GM23248 (cell line): ENCODE data around the gene MRPS34. TPM values are rescaled to one million over a fixed set of nuclear protein-coding genes. Genes with fewer than 3 reads are reported as not detected.
"Not testable (repeated sequence)": the region's sequence is repeated elsewhere in the genome, so short reads cannot be mapped to it uniquely, and the experiment has no call there.

Experiments
- DNase-seq: peaks from one replicate; pipeline ENCODE4 v3.0.0-alpha.2; 2015
- H2AFZ ChIP-seq: fragments of 200-600 bp; sonication (generic); 2 replicates; pipeline ENCODE4 v1.6.1; 2016; ENCODE audit warnings: antibody characterized with exemption
- H3F3A ChIP-seq: fragments of 200-600 bp; sonication (generic); 2 replicates; pipeline ENCODE4 v1.6.1; 2016; ENCODE audit warnings: mild to moderate bottlenecking, antibody characterized with exemption, mixed run types; ENCODE audit not compliant: insufficient read depth
- H3K27ac ChIP-seq: fragments of 200-600 bp; sonication (generic); 2 replicates; pipeline ENCODE4 v1.5.1; 2016; ENCODE audit warnings: mild to moderate bottlenecking
- H3K27me3 ChIP-seq: fragments of 200-600 bp; sonication (generic); replicated peaks from 2 replicates; pipeline ENCODE4 v1.6.1; 2016; ENCODE audit warnings: mild to moderate bottlenecking; ENCODE audit not compliant: insufficient read depth
- H3K36me3 ChIP-seq: fragments of 200-600 bp; sonication (generic); 2 replicates; pipeline ENCODE4 v1.6.1; 2016; ENCODE audit warnings: low read depth, mild to moderate bottlenecking
- H3K4me1 ChIP-seq: fragments of 200-600 bp; sonication (generic); 2 replicates; pipeline ENCODE4 v1.6.1; 2016; ENCODE audit warnings: mild to moderate bottlenecking; ENCODE audit not compliant: insufficient read depth
- H3K4me2 ChIP-seq: fragments of 200-600 bp; sonication (generic); one replicate; pipeline ENCODE4 v1.6.1; 2016; ENCODE audit warnings: mild to moderate bottlenecking; ENCODE audit not compliant: unreplicated experiment
- H3K4me3 ChIP-seq: fragments of 200-600 bp; sonication (generic); 2 replicates; pipeline ENCODE4 v1.5.1; 2016; ENCODE audit warnings: mild to moderate bottlenecking
- H3K79me2 ChIP-seq: fragments of 200-600 bp; sonication (generic); 2 replicates; pipeline ENCODE4 v1.6.1; 2016; ENCODE audit warnings: mild to moderate bottlenecking; ENCODE audit not compliant: insufficient read depth
- H3K9ac ChIP-seq: fragments of 200-600 bp; sonication (generic); 2 replicates; pipeline ENCODE4 v1.6.1; 2016; ENCODE audit warnings: mild to moderate bottlenecking
- H3K9me2 ChIP-seq: fragments of 200-600 bp; sonication (generic); 2 replicates; pipeline ENCODE4 v1.6.1; 2016; ENCODE audit warnings: mixed run types, mild to moderate bottlenecking, moderate library complexity; ENCODE audit not compliant: insufficient read depth
- H3K9me3 ChIP-seq: fragments of 200-600 bp; sonication (generic); one replicate; pipeline ENCODE4 v1.6.1; 2017; ENCODE audit warnings: low read depth
- H4K20me1 ChIP-seq: fragments of 200-600 bp; sonication (generic); 2 replicates; pipeline ENCODE4 v1.6.0; 2016; ENCODE audit not compliant: insufficient read depth
- EZH2 ChIP-seq: fragments of 200-600 bp; sonication (generic); IDR thresholded peaks from 2 replicates; pipeline ENCODE4 v1.6.1; 2018; ENCODE audit warnings: antibody characterized with exemption, mild to moderate bottlenecking; ENCODE audit not compliant: insufficient read depth, poor library complexity, severe bottlenecking
- EZH2phosphoT487 ChIP-seq: fragments of 200-600 bp; sonication (generic); IDR thresholded peaks from 2 replicates; pipeline ENCODE4 v1.6.1; 2018; ENCODE audit warnings: antibody characterized with exemption, moderate library complexity, mild to moderate bottlenecking, low read depth; ENCODE audit not compliant: insufficient read depth
- WGBS, 2 experiments: methylation state at CpG; one replicate each; pipeline ENCODE4 v1.1.6; 2015 to 2017; ENCODE audit warnings: low lambda C conversion rate in 2 of 2, low coverage in 1 of 2; ENCODE audit errors: missing lambda C conversion rate in 2 of 2; 5-methylcytosine and 5-hydroxymethylcytosine counted together
- in situ Hi-C: fragments of 300-500 bp; cut with MboI; formaldehyde crosslinking; loops from 2 replicates; pipeline ENCODE4 v1.15.0; 2020
- polyA plus RNA-seq: library from polyadenylated mRNA; unstranded; fragments of >200 nt; fragmentation: Nextera tagmentation; extraction: Ambion mirVana; gene quantifications from 2 replicates; pipeline ENCODE4 v1.2.1, GENCODE V29; 2016
- total RNA-seq: library from RNA; depleted of rRNA; stranded (reverse); fragments of >200 nt; shearing (Covaris generic); gene quantifications from 2 replicates; pipeline ENCODE4 v1.2.3, GENCODE V29; 2014

Gene MRPS34
- total and polyA plus RNA-seq, 2 experiments from 2014 or later, result 96.5 to 119 TPM

- no peak overlapping the region for H3K9ac ChIP-seq
- no peaks in the 10 kb centered on the region for H3K79me2 ChIP-seq
- H4K20me1 ChIP-seq, result no peaks in the 10 kb centered on the region
- in situ Hi-C loops, result no loop called here
- TF ChIP-seq EZH2phosphoT487, result no peak
- TF ChIP-seq EZH2, result no peak
- no peak overlapping the region for H2AFZ ChIP-seq
- no peaks in the 10 kb centered on the region for H3K4me1 ChIP-seq
- H3K4me2 ChIP-seq, result no peak overlapping the region
- no peaks in the 10 kb centered on the region for H3K9me3 ChIP-seq
- H3K27ac ChIP-seq, result no peak overlapping the region
- DNase-seq, result no peak
- H3K27me3 ChIP-seq, result no peaks in the 10 kb centered on the region
- no peaks in the 10 kb centered on the region for H3K9me2 ChIP-seq
- H3K36me3 ChIP-seq, result no peaks in the 10 kb centered on the region
- no peaks in the 10 kb centered on the region for H3F3A ChIP-seq
- WGBS, 2 experiments, result 72% methylated on average over 10 of the region's 10 CpGs
- H3K4me3 ChIP-seq, result no peak overlapping the region
These were observed 27.8 kb upstream of the MRPS34 start for GRCh38 chr16:1800701-1801100.

GRCh38 chr16:1799263-1799662, 26.3 kb upstream of the MRPS34 start:
- H3K27me3 ChIP-seq, DNase-seq, H3K36me3 ChIP-seq, H3K4me3 ChIP-seq, H3K79me2 ChIP-seq, H3K9ac ChIP-seq, H3K4me1 ChIP-seq, H3K27ac ChIP-seq, in situ Hi-C loops, H3K4me2 ChIP-seq, H3K9me2 ChIP-seq, H4K20me1 ChIP-seq, H2AFZ ChIP-seq, H3K9me3 ChIP-seq, H3F3A ChIP-seq: not testable (repeated sequence)
- WGBS, 2 experiments, result 74 to 77% methylated on average over 5 of the region's 5 CpGs

- no peak overlapping the region for H3K4me3 ChIP-seq
- 75 to 79% methylated on average over 27 to 32 of the region's 32 CpGs for WGBS, 2 experiments
- no peak for DNase-seq
- H2AFZ ChIP-seq, result no peak overlapping the region
- no peak overlapping the region for H3K27ac ChIP-seq
- in situ Hi-C loops, result no loop called here
- H3K9ac ChIP-seq, result no peak overlapping the region
- no peaks in the 10 kb centered on the region for H3K36me3 ChIP-seq
- H4K20me1 ChIP-seq, result no peaks in the 10 kb centered on the region
- H3K4me1 ChIP-seq, result no peaks in the 10 kb centered on the region
- H3F3A ChIP-seq, result no peaks in the 10 kb centered on the region
- H3K27me3 ChIP-seq, result no peaks in the 10 kb centered on the region
- no peaks in the 10 kb centered on the region for H3K79me2 ChIP-seq
- H3K9me3 ChIP-seq, result no peaks in the 10 kb centered on the region
- no peak overlapping the region for H3K4me2 ChIP-seq
- H3K9me2 ChIP-seq, result no peaks in the 10 kb centered on the region
- no peak for TF ChIP-seq EZH2
- no peak for TF ChIP-seq EZH2phosphoT487
These were observed 22.2 kb upstream of the MRPS34 start for GRCh38 chr16:1794908-1795666.

- DNase-seq, result no peak
These were observed 21.4 kb upstream of the MRPS34 start for GRCh38 chr16:1794221-1794871.

More at GRCh38 chr16:1794221-1794871, 21.4 kb upstream of the MRPS34 start:
- Histone ChIP-seq H3K4me2 (no peak overlapping the region), H3K36me3 (no peaks in the 10 kb centered on the region; the same call in 1 of the 2 replicates), H3K4me1 (no peaks in the 10 kb centered on the region), H3K27me3 (no peaks in the 10 kb centered on the region), H4K20me1 (no peaks in the 10 kb centered on the region), H3K9ac (no peak overlapping the region), H3K4me3 (no peak overlapping the region), H3K9me3 (no peaks in the 10 kb centered on the region), H2AFZ (no peak overlapping the region), H3K79me2 (no peaks in the 10 kb centered on the region), H3K27ac (no peak overlapping the region), H3F3A (no peaks in the 10 kb centered on the region), H3K9me2 (no peaks in the 10 kb centered on the region)
- TF ChIP-seq EZH2phosphoT487, result no peak
- 63 to 64% methylated on average over 17 to 18 of the region's 18 CpGs for WGBS, 2 experiments
- in situ Hi-C loops, result no loop called here
